Left lobe of liver (tissue), 2 donors: ENCODE measurements around the gene SLC38A3. TPM values are rescaled to one million over a fixed set of nuclear protein-coding genes. Genes with fewer than 3 reads are reported as not detected.
"Not testable (repeated sequence)": the region's sequence is repeated elsewhere in the genome, so short reads cannot be mapped to it uniquely, and the experiment has no call there.

ENCODE experiments used
- ATAC-seq: fragments of 200-7000 bp; cut with Tn5 transposase; one replicate; pipeline ENCODE4 v1.9.1; 2020; ENCODE audit warnings: mild to moderate bottlenecking, moderate library complexity
- DNase-seq: peaks from one replicate; pipeline ENCODE4 v3.0.0-alpha.2; 2020; ENCODE audit warnings: low spot score
- total RNA-seq: library from RNA; stranded (reverse); gene quantifications from one replicate; pipeline ENCODE4 v1.2.1, GENCODE V29; 2021
- donor health status: DM: no; HTN: no; CAD: no; lungs with moderate emphysema.
- donor health status: DM: no; HTN: yes; CAD: no.

The SLC38A3 gene
- total RNA-seq, 1 donor from 2014 or later: 242 TPM

GRCh38 chr3:50245251-50245745, 40.2 kb downstream of the SLC38A3 start:
- DNase-seq (no peak), ATAC-seq (peak; percentile 3)

- ATAC-seq (peak; percentile 79), DNase-seq (peak; percentile 80)
These were observed 40.9 kb downstream of the SLC38A3 start for GRCh38 chr3:50245831-50246516.

- DNase-seq (no peak), ATAC-seq (peak; percentile 25)
These were observed 41.5 kb downstream of the SLC38A3 start for GRCh38 chr3:50246517-50246954.

GRCh38 chr3:50248387-50248786, 43.3 kb downstream of the SLC38A3 start:
- ATAC-seq (peak; percentile 9), DNase-seq (no peak)

DNA sequence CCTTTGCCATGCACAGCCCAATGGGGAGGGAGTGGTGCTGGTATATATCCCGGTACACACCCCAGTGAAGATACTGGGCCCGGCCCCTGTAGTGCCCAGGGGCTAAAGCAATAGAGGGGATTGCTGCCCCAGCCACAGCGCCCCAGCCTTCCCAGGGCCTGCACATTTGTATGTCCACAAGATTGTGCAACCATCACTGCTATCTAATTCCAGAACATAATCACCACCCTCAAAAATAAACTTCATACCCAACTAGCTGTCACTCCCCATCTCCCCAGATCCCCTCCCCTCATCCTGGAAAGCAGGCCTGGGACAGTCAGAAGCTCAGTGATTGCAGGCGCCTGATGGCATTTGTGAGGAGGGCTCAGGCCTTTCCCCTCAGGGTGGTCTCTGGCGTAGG, 44.4 kb downstream of the SLC38A3 start:
- DNase-seq (no peak), ATAC-seq (no peak)

DNA sequence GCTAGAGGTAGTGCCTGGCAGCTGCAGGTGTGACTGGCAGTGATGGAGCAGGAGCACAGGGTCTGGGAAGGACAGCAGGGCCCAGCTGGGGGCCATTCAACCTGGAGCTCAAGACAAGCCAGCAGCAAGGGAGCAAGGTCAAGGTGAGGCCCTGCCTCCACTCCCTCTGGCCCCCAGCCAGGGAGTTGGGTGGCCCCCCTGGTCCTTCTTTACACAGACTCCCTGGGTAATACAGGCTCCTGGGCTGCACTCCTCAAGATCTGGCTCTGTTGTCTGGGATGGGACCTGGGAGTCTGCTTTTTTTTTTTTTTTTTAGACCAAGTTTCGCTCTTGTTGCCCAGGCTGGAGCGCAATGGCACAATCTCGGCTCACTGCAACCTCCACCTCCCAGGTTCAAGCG, 45.4 kb downstream of the SLC38A3 start:
- DNase-seq (no peak), ATAC-seq (no peak)

GRCh38 chr3:50251220-50251619, 46.1 kb downstream of the SLC38A3 start:
- no peak for DNase-seq
- no peak for ATAC-seq

DNA sequence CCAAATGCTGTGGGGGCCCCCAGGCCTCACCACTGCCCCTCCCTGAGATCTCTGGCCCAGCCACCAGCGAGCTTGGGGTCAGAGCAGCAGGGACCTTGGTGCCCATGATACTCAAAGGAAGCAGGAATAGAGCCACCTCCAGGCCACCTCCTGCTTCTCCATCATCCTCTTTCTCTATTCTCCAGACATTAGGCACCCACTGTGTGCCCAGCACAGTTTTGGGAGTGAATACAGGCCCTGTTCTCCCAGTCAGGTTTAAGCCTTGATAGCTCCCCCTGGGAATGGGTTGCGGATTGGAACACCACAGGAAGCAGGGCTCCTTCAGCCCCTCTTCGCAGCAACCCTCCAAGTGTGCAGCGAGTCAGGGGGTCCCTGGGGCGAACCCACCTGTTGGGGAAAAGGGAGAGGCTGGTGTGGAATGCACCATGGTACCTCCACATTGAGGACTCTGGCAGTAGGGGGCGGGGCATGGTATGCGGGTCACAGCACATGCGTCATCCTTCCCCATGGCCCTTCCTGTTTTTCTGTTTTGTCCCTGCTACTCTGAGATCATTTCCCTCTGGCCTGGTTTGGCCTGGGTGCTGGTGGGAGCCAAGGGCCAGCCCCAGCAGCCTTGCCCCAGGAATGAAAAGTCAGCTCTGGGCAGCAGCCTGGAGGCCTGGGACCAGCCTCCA, 49.6 kb downstream of the SLC38A3 start:
- ATAC-seq: peak; percentile 32
- DNase-seq: no peak

- DNase-seq: no peak
- ATAC-seq: no peak
These were observed 50.2 kb downstream of the SLC38A3 start for GRCh38 chr3:50255251-50255615.

DNA sequence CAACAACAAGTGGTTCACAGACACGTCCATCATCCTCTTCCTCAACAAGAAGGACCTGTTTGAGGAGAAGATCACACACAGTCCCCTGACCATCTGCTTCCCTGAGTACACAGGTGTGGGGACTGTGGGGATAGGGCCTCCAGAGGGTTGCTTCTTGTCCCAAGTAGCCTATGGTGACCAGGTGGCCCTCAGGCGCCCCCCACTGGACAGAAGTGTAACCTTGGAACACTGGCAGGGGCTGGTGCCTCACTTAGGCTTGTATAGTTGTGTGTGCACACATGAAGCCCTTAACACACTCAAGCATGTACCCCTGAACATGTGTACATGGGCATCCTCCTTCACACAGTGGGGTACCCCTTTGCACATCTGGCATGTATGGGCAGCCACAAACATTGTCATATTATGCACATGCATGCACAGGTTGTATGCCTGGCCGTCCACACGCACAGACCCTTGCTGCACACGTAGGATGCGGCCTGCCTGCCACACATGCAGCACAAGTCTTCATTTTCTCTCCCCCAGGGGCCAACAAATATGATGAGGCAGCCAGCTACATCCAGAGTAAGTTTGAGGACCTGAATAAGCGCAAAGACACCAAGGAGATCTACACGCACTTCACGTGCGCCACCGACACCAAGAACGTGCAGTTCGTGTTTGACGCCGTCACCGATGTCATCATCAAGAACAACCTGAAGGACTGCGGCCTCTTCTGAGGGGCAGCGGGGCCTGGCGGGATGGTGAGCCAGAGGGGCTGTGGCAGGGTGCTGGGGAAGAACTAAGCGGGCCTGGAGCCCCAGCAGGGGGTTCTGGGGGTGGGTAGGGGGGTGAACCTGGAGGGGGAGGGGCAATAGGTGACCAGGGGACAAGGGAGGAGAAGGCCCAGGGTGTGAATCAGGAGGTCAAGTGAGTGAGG, 52.2 kb downstream of the SLC38A3 start:
- ATAC-seq (no peak), DNase-seq (no peak)

DNA sequence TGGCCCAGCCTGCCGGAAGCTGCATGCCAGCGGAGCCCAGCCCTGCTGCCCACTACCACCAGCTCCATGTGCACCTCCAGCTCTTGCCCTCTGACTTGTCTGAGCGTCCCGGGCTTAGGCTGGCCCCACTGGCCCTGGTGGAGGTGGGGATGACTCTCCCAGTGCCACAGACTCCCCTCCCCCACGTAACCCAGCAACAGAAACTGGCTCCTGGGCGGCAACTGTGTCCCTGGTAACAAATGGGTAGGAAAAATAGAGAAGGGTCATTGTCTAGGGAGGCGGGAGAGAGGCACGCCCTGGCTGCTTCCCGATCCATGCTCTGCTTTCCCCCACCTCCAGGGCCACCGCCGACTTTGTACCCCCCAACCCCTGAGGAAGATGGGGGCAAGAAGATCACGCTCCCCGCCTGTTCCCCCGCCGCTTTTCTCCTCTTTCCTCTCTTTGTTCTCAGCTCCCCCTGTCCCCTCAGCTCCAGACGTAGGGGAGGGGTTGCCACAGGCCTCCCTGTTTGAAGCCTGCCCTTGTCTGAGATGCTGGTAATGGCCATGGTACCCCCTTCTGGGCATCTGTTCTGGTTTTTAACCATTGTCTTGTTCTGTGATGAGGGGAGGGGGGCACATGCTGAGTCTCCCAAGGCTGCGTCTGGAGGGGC, 53.1 kb downstream of the SLC38A3 start:
- DNase-seq: no peak
- ATAC-seq: no peak

DNA sequence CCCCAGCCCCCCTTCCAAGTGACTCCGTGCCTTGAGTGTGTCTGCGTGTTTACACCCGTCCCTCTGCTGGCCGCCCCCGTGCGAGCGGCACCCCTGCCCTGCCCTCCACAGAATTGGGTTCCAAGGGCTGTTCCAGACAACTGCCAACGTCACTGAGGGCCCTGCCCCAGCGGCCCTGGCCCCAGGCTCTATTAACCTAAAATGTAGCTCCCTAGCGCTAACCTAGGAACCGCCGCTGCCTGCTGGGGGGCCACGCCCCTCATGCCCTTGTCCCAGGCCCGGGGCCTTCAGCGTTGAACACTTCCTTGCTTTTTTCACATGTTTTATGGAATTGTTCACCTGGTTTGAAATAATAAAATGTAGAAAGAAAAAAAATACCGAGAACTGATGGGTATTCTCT, 53.9 kb downstream of the SLC38A3 start:
- ATAC-seq: no peak
- no peak for DNase-seq

- DNase-seq: no peak
- ATAC-seq: peak; percentile 0
These were observed 54.5 kb downstream of the SLC38A3 start for GRCh38 chr3:50259432-50260026.

DNA sequence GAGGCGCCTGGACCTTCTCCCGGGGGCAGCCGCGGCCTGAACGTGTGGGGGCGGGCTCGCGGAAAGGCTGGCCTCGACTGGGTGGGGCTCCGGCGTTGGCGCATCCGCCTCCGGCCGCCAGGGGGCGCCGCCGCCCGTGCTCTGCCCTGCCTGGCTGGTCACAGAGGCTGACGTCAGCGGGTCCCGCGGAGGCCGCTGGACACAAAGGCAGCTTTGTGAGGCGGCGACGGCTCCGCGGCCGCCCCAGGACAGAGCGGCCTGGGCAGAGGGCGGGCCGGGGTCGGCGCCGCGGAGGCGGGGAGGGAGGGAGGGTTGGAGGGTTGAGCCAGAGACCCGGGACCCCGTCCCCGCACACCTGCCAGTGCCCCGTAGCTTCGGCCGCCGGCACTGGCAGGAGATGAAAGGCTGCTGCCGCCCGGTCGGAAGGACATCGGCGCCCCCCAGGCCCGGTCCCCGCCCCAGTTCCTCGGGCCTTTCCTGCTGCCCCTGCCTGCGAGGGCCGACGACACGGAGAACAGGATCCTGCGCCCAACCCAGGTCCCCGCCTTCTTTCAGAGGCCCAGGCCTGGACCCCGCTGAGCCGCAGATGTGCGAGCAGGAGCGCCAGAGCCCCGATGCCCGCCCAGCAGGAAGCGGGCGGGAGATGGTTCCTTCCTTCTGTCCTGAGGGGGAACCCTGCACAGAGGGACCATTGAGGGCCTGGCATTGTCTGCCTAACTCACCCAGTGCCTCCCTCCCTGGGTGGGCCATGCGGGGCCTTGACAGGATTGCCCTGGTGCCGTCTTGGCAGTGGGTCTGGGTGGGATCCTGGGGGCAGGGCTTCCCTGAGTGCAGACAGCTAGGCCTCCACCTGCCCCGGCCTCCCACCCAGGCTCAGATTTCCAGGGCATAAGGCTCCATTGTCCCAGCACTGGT, 55.2 kb downstream of the SLC38A3 start:
- ATAC-seq (peak; percentile 92), DNase-seq (peak; percentile 95)

DNA sequence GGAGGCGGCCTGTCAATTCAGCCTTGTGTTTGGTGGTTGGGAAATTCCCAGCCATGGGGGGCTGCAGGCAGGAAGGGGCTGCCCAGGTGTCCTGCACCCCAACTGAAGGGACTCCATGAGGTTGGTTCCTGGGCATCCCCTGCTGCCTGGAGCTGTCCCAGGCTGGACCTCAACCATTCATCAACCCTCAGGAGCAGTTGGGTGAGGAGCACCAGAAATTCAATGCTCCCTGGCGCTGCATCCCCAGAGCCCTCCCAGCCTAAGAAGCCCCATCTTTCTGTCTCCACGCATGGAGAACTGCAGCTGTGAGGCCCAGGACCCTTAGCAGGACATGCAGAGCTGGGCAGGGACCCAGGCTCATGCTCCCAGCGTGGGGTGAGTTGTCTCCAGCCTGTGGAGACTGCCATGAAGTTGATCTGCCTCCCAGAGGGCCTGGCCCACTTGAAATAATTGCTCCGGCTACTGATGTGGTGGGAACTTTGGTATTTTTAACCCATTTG, 55.9 kb downstream of the SLC38A3 start:
- ATAC-seq (no peak), DNase-seq (no peak)

- DNase-seq (no peak), ATAC-seq (no peak)
These were observed 56.4 kb downstream of the SLC38A3 start for GRCh38 chr3:50261505-50261904.

GRCh38 chr3:50262200-50262599, 57.1 kb downstream of the SLC38A3 start:
- not testable (repeated sequence) for ATAC-seq

DNA sequence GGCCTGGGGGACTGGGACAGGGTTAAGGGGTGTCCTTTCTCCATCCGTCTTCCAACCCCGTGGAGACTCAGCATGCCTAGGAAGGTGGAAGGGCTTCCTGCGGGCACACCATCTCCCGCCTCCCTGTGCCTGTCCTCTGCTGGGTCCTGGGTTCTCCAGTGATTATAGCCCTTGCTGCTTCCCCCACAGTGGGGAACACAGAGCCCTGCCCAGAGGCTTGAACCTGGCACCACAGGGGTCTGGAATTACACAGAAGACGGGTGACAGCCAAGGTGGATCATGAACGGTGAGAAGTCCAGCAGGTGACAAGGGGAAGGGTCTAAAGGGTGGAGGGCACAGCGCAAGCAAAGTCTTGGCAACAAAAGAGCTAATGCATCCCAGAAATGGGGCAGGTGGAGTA, 57.7 kb downstream of the SLC38A3 start:
- ATAC-seq (no peak), DNase-seq (no peak)

More at GRCh38 chr3:50262200-50262599, 57.1 kb downstream of the SLC38A3 start:
- not testable (repeated sequence) for DNase-seq
